Mucosa of descending colon (tissue), 3 donors: ENCODE data around the gene TFF3. TPM values are rescaled to one million over a fixed set of nuclear protein-coding genes. Genes with fewer than 3 reads are reported as not detected.

Experiments used
- ATAC-seq: fragments of 200-7000 bp; cut with Tn5 transposase; one replicate; pipeline ENCODE4 v1.9.1; 2020; ENCODE audit warnings: mild to moderate bottlenecking, moderate library complexity
- DNase-seq, 3 donors: peaks; one replicate each; pipeline ENCODE4 v3.0.0-alpha.2; 2020
- H3K36me3 ChIP-seq: fragments of 200-600 bp; one replicate; pipeline ENCODE4 v1.8.0; 2021; ENCODE audit warnings: low read depth, mild to moderate bottlenecking
- H3K4me1 ChIP-seq: fragments of 200-600 bp; one replicate; pipeline ENCODE4 v1.8.0; 2021; ENCODE audit warnings: low read depth, mild to moderate bottlenecking
- H3K4me3 ChIP-seq: fragments of 200-600 bp; one replicate; pipeline ENCODE4 v1.8.0; 2021; ENCODE audit warnings: mild to moderate bottlenecking
- H3K9me3 ChIP-seq: fragments of 200-600 bp; one replicate; pipeline ENCODE4 v1.8.0; 2021; ENCODE audit warnings: mild to moderate bottlenecking
- intact Hi-C, 2 donors: fragments of 100-400 bp; cut with DNase I in 1 of 2; cut with micrococcal nuclease in 1 of 2; formaldehyde crosslinking; loops; one replicate each; pipeline versions ENCODE4 v1.11.0 to v1.11.1; 2022; cut with DNase I, micrococcal nuclease
- total RNA-seq, 3 donors: library from RNA; stranded (reverse); fragmentation: NEBNext Ultra II Directional in 2 of 3; extraction: Animal tissue kit (Norgen Biotek cat#: 25700) in 2 of 3; gene quantifications; one replicate each; pipeline versions ENCODE4 v1.2.1 to v1.2.4, GENCODE V29; 2021 to 2023
- TF ChIP-seq, protein P1 (sequence below): fragments of 200-600 bp; IDR thresholded peaks from one replicate; pipeline ENCODE4 v1.8.0; 2022; ENCODE audit warnings: antibody characterized with exemption, mild to moderate bottlenecking
- donor health status: DM: no; HTN: no; CAD: no; lungs with moderate emphysema.
- donor health status: DM: no; HTN: no; CAD: no.
- donor health status: DM: no; HTN: yes; CAD: no.

TFF3 gene
- total RNA-seq, 3 donors from 2014 or later: 614 to 2,641 (median 2,419) TPM

GRCh38 chr21:42309753-42310213 is 5.4 kb downstream of the TFF3 start:
- ATAC-seq: peak; percentile 70
- intact Hi-C loops: no loop called here
- Histone ChIP-seq H3K36me3 (no peaks in the 10 kb centered on the region), H3K4me3 (no peak overlapping the region), H3K4me1 (peaks cover 33% of the 10 kb centered on the region), H3K9me3 (no peaks in the 10 kb centered on the region)
- peak in 2 of 3 donors; percentile 83 to 88 for DNase-seq
- TF ChIP-seq, protein P1, sequence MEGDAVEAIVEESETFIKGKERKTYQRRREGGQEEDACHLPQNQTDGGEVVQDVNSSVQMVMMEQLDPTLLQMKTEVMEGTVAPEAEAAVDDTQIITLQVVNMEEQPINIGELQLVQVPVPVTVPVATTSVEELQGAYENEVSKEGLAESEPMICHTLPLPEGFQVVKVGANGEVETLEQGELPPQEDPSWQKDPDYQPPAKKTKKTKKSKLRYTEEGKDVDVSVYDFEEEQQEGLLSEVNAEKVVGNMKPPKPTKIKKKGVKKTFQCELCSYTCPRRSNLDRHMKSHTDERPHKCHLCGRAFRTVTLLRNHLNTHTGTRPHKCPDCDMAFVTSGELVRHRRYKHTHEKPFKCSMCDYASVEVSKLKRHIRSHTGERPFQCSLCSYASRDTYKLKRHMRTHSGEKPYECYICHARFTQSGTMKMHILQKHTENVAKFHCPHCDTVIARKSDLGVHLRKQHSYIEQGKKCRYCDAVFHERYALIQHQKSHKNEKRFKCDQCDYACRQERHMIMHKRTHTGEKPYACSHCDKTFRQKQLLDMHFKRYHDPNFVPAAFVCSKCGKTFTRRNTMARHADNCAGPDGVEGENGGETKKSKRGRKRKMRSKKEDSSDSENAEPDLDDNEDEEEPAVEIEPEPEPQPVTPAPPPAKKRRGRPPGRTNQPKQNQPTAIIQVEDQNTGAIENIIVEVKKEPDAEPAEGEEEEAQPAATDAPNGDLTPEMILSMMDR: peak; percentile 82

DNA sequence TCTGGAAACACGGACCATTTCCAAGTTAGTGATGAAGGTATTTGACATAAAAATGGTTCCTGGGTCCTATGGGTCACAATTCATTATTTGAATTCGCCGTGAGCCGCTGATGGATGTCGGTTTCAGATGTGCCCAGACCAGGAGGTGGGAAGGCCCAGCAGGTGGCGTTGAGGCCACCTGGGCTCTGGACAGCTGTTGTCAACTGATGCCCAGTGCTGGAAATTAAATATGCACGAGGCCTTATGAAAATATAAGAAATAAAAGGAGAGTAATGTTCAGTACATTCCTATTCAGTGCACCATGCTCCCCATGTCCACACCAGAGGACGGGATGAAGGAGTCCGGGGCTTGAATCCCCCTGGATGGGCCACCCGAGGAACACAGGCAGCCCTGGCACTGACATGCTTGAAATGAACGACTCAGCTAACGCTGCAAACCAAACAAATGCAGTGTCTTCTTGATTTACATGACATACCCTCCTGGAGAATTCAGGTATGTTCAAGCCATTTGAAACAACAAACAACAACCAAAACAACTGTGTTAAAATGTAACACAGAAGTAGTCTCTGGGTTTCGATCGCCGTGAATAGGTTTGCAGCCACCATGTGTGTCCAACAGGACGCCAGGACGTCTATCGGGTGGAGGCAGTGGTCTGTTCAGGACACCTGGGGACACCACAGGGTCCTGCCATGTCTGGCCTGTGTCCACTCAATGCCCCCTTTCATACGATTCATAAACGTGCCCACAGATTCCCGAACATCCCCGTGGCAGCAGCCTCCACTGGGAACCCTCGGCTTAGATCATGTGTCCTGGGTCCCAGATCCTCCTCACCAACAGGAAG is 6.1 kb downstream of the TFF3 start:
- peak; percentile 16 for ATAC-seq
- TF ChIP-seq, protein P1: no peak
- peaks cover 30% of the 10 kb centered on the region for H3K4me1 ChIP-seq
- no peaks in the 10 kb centered on the region for H3K9me3 ChIP-seq
- H3K36me3 ChIP-seq: no peaks in the 10 kb centered on the region
- H3K4me3 ChIP-seq: no peak overlapping the region
- intact Hi-C loops: no loop called here
- peak in 1 of 3 donors; percentile 60 for DNase-seq

GRCh38 chr21:42308161-42308913 is 6.9 kb downstream of the TFF3 start:
- DNase-seq (no peak), ATAC-seq (no peak)
- Histone ChIP-seq H3K9me3 (no peaks in the 10 kb centered on the region), H3K4me3 (no peak overlapping the region), H3K4me1 (peaks cover 29% of the 10 kb centered on the region), H3K36me3 (no peaks in the 10 kb centered on the region)
- TF ChIP-seq, protein P1: no peak
- intact Hi-C loops: no loop called here

DNA sequence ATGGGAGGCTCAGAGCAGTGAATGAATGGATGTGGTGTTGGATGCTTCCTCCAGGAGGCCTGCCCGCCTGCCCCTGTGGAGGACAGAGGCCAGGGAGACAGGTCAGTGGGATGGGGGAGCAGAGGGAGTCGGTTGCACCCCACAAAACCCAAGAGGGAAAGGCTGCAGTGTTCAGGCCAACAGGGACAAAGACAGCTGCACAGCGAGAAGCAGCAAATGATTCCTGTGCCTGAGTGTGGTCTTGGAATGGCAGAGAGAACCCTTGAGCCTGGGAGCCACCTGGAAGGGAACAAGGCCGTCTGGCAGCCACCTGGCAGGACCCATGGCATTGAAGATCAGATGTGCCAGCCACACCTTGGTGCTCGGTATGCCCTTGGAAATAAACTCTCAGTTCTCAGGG is 8.1 kb downstream of the TFF3 start:
- ATAC-seq (no peak), DNase-seq (no peak)

GRCh38 chr21:42306366-42307035 is 8.7 kb downstream of the TFF3 start:
- Histone ChIP-seq H3K4me3 (no peak overlapping the region), H3K9me3 (no peaks in the 10 kb centered on the region), H3K4me1 (peaks cover 19% of the 10 kb centered on the region), H3K36me3 (no peaks in the 10 kb centered on the region)
- intact Hi-C loops: no loop called here
- TF ChIP-seq, protein P1: no peak
- DNase-seq (no peak), ATAC-seq (no peak)

More for the DNA sequence above, 8.1 kb downstream of the TFF3 start:
- Histone ChIP-seq H3K4me3 (no peak overlapping the region), H3K4me1 (peaks cover 21% of the 10 kb centered on the region), H3K36me3 (no peaks in the 10 kb centered on the region), H3K9me3 (no peaks in the 10 kb centered on the region)
- intact Hi-C loops: no loop called here
- TF ChIP-seq, protein P1: no peak
